HEK293 (cell line): Measurements from ENCODE around the gene CRK.

Source experiments
- CTCF ChIA-PET: fragments of 350-600 bp; formaldehyde crosslinking; extraction: SDS; loops from one replicate; lab custom pipeline; 2021; ENCODE audit warnings: antibody characterized with exemption; lab: Yijun Ruan, JAX
- POLR2A ChIA-PET: fragments of 300-600 bp; formaldehyde crosslinking; extraction: SDS; loops from one replicate; lab custom pipeline; 2020; ENCODE audit warnings: antibody characterized with exemption, inconsistent platforms; lab: Yijun Ruan, JAX
- H3K27ac ChIP-seq: fragments of 200-500 bp; sonication (Bioruptor generic); 2 replicates; pipeline ENCODE4 v1.5.1; 2014; ENCODE audit warnings: low read depth, low read length, control low read depth, inconsistent platforms; ENCODE audit errors: extremely low read depth
- H3K36me3 ChIP-seq, 2 experiments: fragments of 200-500 bp in 1 of 2; sonication (Bioruptor generic) in 1 of 2; 1 replicate in 1 of 2; 2 replicates in 1 of 2; pipeline ENCODE4 v1.5.1; 2014 to 2017; ENCODE audit warnings: inconsistent platforms in 2 of 2, low read length in 2 of 2; ENCODE audit not compliant: control insufficient read depth in 2 of 2, insufficient read depth in 1 of 2
- H3K4me1 ChIP-seq: fragments of 200-500 bp; sonication (Bioruptor generic); 2 replicates; pipeline ENCODE4 v1.5.1; 2014; ENCODE audit warnings: mild to moderate bottlenecking, low read length, inconsistent platforms; ENCODE audit not compliant: control insufficient read depth, insufficient read depth
- H3K4me3 ChIP-seq: 2 replicates; pipeline ENCODE4 v1.5.1; 2011; ENCODE audit warnings: low read depth, mild to moderate bottlenecking, control low read depth, low read length, moderate library complexity
- H3K9me3 ChIP-seq: fragments of 200-500 bp; sonication (Bioruptor generic); 2 replicates; pipeline ENCODE4 v1.5.1; 2014; ENCODE audit warnings: low read depth, low read length, inconsistent platforms; ENCODE audit not compliant: control insufficient read depth, insufficient read depth
- HIC1 ChIP-seq: fragments of 450-650 bp; formaldehyde crosslinking; IDR thresholded peaks from 2 replicates; pipeline ENCODE4 v1.5.1; 2016; ENCODE audit warnings: missing biosample characterization, missing genetic modification characterization
- KLF7 ChIP-seq: fragments of 450-650 bp; formaldehyde crosslinking; IDR thresholded peaks from 2 replicates; pipeline ENCODE4 v1.5.1; 2016; ENCODE audit warnings: missing biosample characterization, missing genetic modification characterization, borderline replicate concordance
- MYNN ChIP-seq: fragments of 450-650 bp; formaldehyde crosslinking; IDR thresholded peaks from 2 replicates; pipeline ENCODE4 v1.5.1; 2016; ENCODE audit warnings: missing biosample characterization, missing genetic modification characterization, borderline replicate concordance
- ZBTB10 ChIP-seq: fragments of 450-650 bp; formaldehyde crosslinking; IDR thresholded peaks from 2 replicates; pipeline ENCODE4 v1.5.1; 2016; ENCODE audit warnings: missing biosample characterization, missing genetic modification characterization
- ZEB2 ChIP-seq: fragments of 450-650 bp; formaldehyde crosslinking; IDR thresholded peaks from 2 replicates; pipeline ENCODE4 v1.5.1; 2016; ENCODE audit warnings: missing biosample characterization, missing genetic modification characterization
- ZNF121 ChIP-seq: fragments of 450-650 bp; formaldehyde crosslinking; IDR thresholded peaks from 2 replicates; pipeline ENCODE4 v1.5.1; 2016; ENCODE audit warnings: missing biosample characterization, missing genetic modification characterization
- ZNF133 ChIP-seq: fragments of 450-650 bp; formaldehyde crosslinking; IDR thresholded peaks from 2 replicates; pipeline ENCODE4 v1.5.1; 2016; ENCODE audit warnings: missing biosample characterization, missing genetic modification characterization
- ZNF16 ChIP-seq: fragments of 450-650 bp; formaldehyde crosslinking; IDR thresholded peaks from 2 replicates; pipeline ENCODE4 v1.5.1; 2016; ENCODE audit warnings: low read depth, missing biosample characterization, missing genetic modification characterization
- ZNF266 ChIP-seq: fragments of 450-650 bp; formaldehyde crosslinking; IDR thresholded peaks from 2 replicates; pipeline ENCODE4 v1.5.1; 2016; ENCODE audit warnings: missing biosample characterization, missing genetic modification characterization, low read depth
- ZNF600 ChIP-seq: fragments of 450-650 bp; formaldehyde crosslinking; IDR thresholded peaks from 2 replicates; pipeline ENCODE4 v1.5.1; 2016; ENCODE audit warnings: missing biosample characterization, missing genetic modification characterization
- ZNF645 ChIP-seq: fragments of 450-650 bp; formaldehyde crosslinking; IDR thresholded peaks from 2 replicates; pipeline ENCODE4; 2016; ENCODE audit warnings: missing biosample characterization, missing genetic modification characterization
- TF ChIP-seq, protein P1 (sequence below): fragments of 450-650 bp; formaldehyde crosslinking; IDR thresholded peaks from 2 replicates; pipeline ENCODE4 v1.5.1; 2017; ENCODE audit warnings: missing biosample characterization, missing genetic modification characterization
- TF ChIP-seq, protein P2 (sequence below): fragments of 450-650 bp; formaldehyde crosslinking; IDR thresholded peaks from 2 replicates; pipeline ENCODE4 v1.5.1; 2016; ENCODE audit warnings: missing biosample characterization, missing genetic modification characterization

CRK gene

DNA sequence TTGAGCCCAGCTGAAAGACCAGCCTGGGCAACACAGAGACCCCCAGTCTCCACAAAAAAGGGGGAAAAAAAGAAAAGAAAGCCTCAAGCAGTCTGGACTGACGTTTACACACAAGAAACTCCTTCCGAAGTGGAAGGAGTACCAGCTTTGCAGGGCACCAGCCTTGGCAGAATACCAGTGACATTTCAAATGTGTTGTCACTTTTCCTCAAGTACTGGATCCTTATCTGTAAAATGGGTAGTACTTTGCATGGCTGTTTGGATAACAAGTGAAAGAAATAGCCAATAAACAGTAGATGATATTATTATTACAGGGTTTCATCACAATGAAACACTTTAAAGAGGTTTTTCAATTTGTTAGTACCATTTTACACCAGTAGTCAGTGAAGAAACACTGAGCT is 70.2 kb downstream of the CRK start:
- H3K4me3 ChIP-seq = no peak overlapping the region
- peaks cover 60% of the 10 kb centered on the region for H3K4me1 ChIP-seq
- peaks cover 12 to 25% of the 10 kb centered on the region in 2 experiments; a peak in 2 of 3 replicates for H3K36me3 ChIP-seq
- no peaks in the 10 kb centered on the region for H3K9me3 ChIP-seq
- ChIA-PET POLR2A (interaction anchor here (1.0 kb wide), 1 partner anchor 14 kb away, joined by 3 read pairs; the partner anchor contains the start of gene YWHAE), CTCF (interaction anchor here (1.0 to 2.1 kb wide), 3 partner anchors 19 to 29 kb away, joined by 3 to 6 read pairs (median 3); no protein-coding TSS in a partner anchor)
- H3K27ac ChIP-seq = peak overlapping the region; percentile 53
- TF ChIP-seq ZNF16 = no peak
- TF ChIP-seq HIC1 = 0 out of 2 replicates have a peak, but pooled peaks have one; percentile 22
- TF ChIP-seq, protein P1, sequence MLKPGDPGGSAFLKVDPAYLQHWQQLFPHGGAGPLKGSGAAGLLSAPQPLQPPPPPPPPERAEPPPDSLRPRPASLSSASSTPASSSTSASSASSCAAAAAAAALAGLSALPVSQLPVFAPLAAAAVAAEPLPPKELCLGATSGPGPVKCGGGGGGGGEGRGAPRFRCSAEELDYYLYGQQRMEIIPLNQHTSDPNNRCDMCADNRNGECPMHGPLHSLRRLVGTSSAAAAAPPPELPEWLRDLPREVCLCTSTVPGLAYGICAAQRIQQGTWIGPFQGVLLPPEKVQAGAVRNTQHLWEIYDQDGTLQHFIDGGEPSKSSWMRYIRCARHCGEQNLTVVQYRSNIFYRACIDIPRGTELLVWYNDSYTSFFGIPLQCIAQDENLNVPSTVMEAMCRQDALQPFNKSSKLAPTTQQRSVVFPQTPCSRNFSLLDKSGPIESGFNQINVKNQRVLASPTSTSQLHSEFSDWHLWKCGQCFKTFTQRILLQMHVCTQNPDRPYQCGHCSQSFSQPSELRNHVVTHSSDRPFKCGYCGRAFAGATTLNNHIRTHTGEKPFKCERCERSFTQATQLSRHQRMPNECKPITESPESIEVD (tag by site-specific recombination) = peak; percentile 79
- TF ChIP-seq, all 188 proteins: peak for 2

- TF ChIP-seq ZNF645 (tag by site-specific recombination) (no peak), ZNF133 (no peak)
- TF ChIP-seq, protein P1 (tag by site-specific recombination) = peak; percentile 35; the same call in 1 of the 2 replicates
- Histone ChIP-seq H3K36me3 (peaks cover 12 to 23% of the 10 kb centered on the region in 2 experiments; a peak in 2 of 3 replicates), H3K4me1 (peaks cover 60% of the 10 kb centered on the region), H3K4me3 (no peak overlapping the region), H3K9me3 (no peaks in the 10 kb centered on the region), H3K27ac (peak overlapping the region; percentile 53; the same call in 1 of the 2 replicates)
- ChIA-PET POLR2A (interaction anchor here (0.7 kb wide), 1 partner anchor 130 kb away, joined by 4 read pairs; no protein-coding TSS in a partner anchor), CTCF (interaction anchor here (1.0 to 2.1 kb wide), 3 partner anchors 18 to 30 kb away, joined by 3 to 6 read pairs (median 3); no protein-coding TSS in a partner anchor)
These were observed 71.1 kb downstream of the CRK start for GRCh38 chr17:1384905-1385435.

- H3K36me3 ChIP-seq = peaks cover 17 to 29% of the 10 kb centered on the region in 2 experiments; a peak in 2 of 3 replicates
- peaks cover 68% of the 10 kb centered on the region for H3K4me1 ChIP-seq
- H3K9me3 ChIP-seq = no peaks in the 10 kb centered on the region
- ChIA-PET CTCF (interaction anchor here (0.6 to 3.1 kb wide), 8 partner anchors 9 to 153 kb away, joined by 3 to 42 read pairs (median 3); no protein-coding TSS in a partner anchor), POLR2A (interaction anchor here (0.7 to 2.9 kb wide), 4 partner anchors 12 to 20 kb away, joined by 3 to 12 read pairs (median 6); partner anchors contain the start of gene YWHAE)
- TF ChIP-seq ZBTB10 (0 out of 2 replicates have a peak, but pooled peaks have one; percentile 17), KLF7 (tag by site-specific recombination) (no peak), ZNF266 (tag by site-specific recombination) (no peak), MYNN (peak; percentile 30; the same call in 1 of the 2 replicates), ZNF121 (peak; percentile 88), ZEB2 (tag by site-specific recombination) (peak; percentile 37; the same call in 1 of the 2 replicates), ZNF600 (tag by site-specific recombination) (peak; percentile 64; the same call in 1 of the 2 replicates)
- TF ChIP-seq, protein P2, sequence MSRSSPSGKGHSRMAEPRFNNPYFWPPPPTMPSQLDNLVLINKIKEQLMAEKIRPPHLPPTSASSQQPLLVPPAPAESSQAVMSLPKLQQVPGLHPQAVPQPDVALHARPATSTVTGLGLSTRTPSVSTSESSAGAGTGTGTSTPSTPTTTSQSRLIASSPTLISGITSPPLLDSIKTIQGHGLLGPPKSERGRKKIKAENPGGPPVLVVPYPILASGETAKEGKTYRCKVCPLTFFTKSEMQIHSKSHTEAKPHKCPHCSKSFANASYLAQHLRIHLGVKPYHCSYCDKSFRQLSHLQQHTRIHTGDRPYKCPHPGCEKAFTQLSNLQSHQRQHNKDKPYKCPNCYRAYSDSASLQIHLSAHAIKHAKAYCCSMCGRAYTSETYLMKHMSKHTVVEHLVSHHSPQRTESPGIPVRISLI = peak; percentile 86
- H3K4me3 ChIP-seq = no peak overlapping the region
- peak overlapping the region; percentile 1 for H3K27ac ChIP-seq
These were observed 76.1 kb downstream of the CRK start for GRCh38 chr17:1379930-1380313.
